ENCODE measurements around the gene UBE2I. TPM values are rescaled to one million over a fixed set of nuclear protein-coding genes. Genes with fewer than 3 reads are reported as not detected.

UBE2I gene
- total RNA-seq, 1 experiment from 2014 or later: 229 TPM

DNA sequence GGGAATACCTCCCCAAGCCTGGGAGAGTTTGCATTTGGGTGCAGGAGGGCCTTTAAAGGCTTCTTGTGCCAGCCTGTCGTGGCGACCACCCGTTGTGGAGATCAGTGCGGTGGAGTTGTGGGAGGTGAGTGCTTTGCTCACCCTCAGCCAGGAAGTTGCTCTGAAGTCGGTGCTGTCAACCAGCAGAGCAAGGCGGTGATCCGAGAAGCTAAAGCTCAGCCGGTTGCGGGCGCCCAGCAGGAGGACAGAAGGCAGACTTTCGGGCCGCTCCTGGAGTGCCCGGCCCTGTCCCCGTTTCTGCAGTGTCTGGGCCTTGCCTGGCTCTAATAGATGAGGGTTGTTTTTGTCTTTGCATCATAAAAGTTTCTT lies 1.4 kb downstream of the UBE2I start:
- no peaks in the 10 kb centered on the region for H3K9me3 Mint-ChIP-seq
- ATAC-seq (no peak), DNase-seq (ENCODE audit: low spot score) (no peak)
- H3K36me3 Mint-ChIP-seq: peaks cover 16% of the 10 kb centered on the region
- H3K4me3 Mint-ChIP-seq: peak overlapping the region; percentile 90
- CTCF ChIA-PET: interaction anchor here (0.5 kb wide), 1 partner anchor 102 kb away, joined by 4 read pairs; no protein-coding TSS in a partner anchor
- POLR2A ChIA-PET: no interaction called here
- no peaks in the 10 kb centered on the region for H3K27me3 Mint-ChIP-seq (ENCODE audit: low read depth)
- no peak for TF ChIP-seq SOX15 (CRISPR knock-in tag; IDR thresholded peaks at IDR 0.05)
- TF ChIP-seq ZNF232 (CRISPR knock-in tag; IDR thresholded peaks at IDR 0.05): no peak
- TF ChIP-seq TCF7 (CRISPR knock-in tag; IDR thresholded peaks at IDR 0.05; ENCODE audit: low read depth): no peak
- TF ChIP-seq RELA (CRISPR knock-in tag; IDR thresholded peaks at IDR 0.05; ENCODE audit: borderline replicate concordance): no peak
- TF ChIP-seq CREB1 (CRISPR knock-in tag; IDR thresholded peaks at IDR 0.05): no peak
- TF ChIP-seq, protein P1, sequence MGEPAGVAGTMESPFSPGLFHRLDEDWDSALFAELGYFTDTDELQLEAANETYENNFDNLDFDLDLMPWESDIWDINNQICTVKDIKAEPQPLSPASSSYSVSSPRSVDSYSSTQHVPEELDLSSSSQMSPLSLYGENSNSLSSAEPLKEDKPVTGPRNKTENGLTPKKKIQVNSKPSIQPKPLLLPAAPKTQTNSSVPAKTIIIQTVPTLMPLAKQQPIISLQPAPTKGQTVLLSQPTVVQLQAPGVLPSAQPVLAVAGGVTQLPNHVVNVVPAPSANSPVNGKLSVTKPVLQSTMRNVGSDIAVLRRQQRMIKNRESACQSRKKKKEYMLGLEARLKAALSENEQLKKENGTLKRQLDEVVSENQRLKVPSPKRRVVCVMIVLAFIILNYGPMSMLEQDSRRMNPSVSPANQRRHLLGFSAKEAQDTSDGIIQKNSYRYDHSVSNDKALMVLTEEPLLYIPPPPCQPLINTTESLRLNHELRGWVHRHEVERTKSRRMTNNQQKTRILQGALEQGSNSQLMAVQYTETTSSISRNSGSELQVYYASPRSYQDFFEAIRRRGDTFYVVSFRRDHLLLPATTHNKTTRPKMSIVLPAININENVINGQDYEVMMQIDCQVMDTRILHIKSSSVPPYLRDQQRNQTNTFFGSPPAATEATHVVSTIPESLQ (CRISPR knock-in tag; IDR thresholded peaks at IDR 0.05): no peak
- no peak for TF ChIP-seq MLX (CRISPR knock-in tag; IDR thresholded peaks at IDR 0.05)
- no peak for TF ChIP-seq SP1 (CRISPR knock-in tag; conservative IDR thresholded peaks at IDR 0.05)
- TF ChIP-seq JAZF1 (CRISPR knock-in tag; IDR thresholded peaks at IDR 0.05): no peak
- TF ChIP-seq, protein P2, sequence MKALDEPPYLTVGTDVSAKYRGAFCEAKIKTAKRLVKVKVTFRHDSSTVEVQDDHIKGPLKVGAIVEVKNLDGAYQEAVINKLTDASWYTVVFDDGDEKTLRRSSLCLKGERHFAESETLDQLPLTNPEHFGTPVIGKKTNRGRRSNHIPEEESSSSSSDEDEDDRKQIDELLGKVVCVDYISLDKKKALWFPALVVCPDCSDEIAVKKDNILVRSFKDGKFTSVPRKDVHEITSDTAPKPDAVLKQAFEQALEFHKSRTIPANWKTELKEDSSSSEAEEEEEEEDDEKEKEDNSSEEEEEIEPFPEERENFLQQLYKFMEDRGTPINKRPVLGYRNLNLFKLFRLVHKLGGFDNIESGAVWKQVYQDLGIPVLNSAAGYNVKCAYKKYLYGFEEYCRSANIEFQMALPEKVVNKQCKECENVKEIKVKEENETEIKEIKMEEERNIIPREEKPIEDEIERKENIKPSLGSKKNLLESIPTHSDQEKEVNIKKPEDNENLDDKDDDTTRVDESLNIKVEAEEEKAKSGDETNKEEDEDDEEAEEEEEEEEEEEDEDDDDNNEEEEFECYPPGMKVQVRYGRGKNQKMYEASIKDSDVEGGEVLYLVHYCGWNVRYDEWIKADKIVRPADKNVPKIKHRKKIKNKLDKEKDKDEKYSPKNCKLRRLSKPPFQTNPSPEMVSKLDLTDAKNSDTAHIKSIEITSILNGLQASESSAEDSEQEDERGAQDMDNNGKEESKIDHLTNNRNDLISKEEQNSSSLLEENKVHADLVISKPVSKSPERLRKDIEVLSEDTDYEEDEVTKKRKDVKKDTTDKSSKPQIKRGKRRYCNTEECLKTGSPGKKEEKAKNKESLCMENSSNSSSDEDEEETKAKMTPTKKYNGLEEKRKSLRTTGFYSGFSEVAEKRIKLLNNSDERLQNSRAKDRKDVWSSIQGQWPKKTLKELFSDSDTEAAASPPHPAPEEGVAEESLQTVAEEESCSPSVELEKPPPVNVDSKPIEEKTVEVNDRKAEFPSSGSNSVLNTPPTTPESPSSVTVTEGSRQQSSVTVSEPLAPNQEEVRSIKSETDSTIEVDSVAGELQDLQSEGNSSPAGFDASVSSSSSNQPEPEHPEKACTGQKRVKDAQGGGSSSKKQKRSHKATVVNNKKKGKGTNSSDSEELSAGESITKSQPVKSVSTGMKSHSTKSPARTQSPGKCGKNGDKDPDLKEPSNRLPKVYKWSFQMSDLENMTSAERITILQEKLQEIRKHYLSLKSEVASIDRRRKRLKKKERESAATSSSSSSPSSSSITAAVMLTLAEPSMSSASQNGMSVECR (CRISPR knock-in tag; IDR thresholded peaks at IDR 0.05; ENCODE audit: borderline replicate concordance): no peak
- TF ChIP-seq, protein P3, sequence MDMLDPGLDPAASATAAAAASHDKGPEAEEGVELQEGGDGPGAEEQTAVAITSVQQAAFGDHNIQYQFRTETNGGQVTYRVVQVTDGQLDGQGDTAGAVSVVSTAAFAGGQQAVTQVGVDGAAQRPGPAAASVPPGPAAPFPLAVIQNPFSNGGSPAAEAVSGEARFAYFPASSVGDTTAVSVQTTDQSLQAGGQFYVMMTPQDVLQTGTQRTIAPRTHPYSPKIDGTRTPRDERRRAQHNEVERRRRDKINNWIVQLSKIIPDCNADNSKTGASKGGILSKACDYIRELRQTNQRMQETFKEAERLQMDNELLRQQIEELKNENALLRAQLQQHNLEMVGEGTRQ (CRISPR knock-in tag; IDR thresholded peaks at IDR 0.05): no peak
- no peak for TF ChIP-seq NR2C2 (CRISPR knock-in tag; IDR thresholded peaks at IDR 0.05)
- TF ChIP-seq HMGA2 (CRISPR knock-in tag; IDR thresholded peaks at IDR 0.05): no peak
- no peak for TF ChIP-seq HMGXB4 (CRISPR knock-in tag; IDR thresholded peaks at IDR 0.05)
- TF ChIP-seq SMAD4 (CRISPR knock-in tag; IDR thresholded peaks at IDR 0.05): no peak
- TF ChIP-seq, protein P4, sequence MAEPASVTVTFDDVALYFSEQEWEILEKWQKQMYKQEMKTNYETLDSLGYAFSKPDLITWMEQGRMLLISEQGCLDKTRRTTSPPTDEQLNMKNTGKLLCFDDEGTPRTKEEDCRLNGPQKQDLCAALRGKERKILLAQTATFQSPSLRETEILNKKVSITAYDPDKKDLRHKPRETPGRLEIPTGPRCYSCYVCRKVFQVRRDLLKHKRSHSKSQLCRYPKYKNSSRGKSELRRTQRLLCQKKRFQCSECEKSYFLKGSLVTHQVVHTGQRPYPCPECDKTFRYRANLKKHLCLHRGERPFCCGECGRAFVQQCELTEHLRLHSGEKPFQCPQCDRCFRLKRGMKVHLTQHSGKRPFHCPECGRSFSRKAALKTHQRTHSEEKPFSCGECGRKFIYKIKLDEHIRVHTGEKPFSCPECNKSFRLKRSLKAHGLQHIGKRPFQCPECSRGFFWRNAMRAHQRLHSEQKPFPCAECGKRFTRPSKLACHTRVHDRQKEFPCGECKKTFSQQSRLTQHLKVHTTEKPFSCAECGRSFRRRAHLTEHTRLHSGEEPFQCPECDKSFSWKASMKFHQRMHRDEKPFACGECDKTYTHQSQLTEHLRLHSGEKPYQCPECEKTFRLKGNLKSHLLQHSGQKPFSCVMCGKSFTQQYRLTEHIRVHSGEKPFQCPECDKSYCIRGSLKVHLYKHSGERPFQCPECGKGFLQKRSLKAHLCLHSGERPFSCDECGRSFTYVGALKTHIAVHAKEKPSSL (CRISPR knock-in tag; conservative IDR thresholded peaks at IDR 0.05): no peak
- no peak for TF ChIP-seq EMX1 (CRISPR knock-in tag; IDR thresholded peaks at IDR 0.05)
- TF ChIP-seq, protein P5, sequence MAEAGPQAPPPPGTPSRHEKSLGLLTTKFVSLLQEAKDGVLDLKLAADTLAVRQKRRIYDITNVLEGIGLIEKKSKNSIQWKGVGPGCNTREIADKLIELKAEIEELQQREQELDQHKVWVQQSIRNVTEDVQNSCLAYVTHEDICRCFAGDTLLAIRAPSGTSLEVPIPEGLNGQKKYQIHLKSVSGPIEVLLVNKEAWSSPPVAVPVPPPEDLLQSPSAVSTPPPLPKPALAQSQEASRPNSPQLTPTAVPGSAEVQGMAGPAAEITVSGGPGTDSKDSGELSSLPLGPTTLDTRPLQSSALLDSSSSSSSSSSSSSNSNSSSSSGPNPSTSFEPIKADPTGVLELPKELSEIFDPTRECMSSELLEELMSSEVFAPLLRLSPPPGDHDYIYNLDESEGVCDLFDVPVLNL (CRISPR knock-in tag; IDR thresholded peaks at IDR 0.05; ENCODE audit: borderline replicate concordance, low read depth): no peak
- TF ChIP-seq, protein P6, sequence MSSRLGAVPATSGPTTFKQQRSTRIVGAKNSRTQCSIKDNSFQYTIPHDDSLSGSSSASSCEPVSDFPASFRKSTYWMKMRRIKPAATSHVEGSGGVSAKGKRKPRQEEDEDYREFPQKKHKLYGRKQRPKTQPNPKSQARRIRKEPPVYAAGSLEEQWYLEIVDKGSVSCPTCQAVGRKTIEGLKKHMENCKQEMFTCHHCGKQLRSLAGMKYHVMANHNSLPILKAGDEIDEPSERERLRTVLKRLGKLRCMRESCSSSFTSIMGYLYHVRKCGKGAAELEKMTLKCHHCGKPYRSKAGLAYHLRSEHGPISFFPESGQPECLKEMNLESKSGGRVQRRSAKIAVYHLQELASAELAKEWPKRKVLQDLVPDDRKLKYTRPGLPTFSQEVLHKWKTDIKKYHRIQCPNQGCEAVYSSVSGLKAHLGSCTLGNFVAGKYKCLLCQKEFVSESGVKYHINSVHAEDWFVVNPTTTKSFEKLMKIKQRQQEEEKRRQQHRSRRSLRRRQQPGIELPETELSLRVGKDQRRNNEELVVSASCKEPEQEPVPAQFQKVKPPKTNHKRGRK (CRISPR knock-in tag; IDR thresholded peaks at IDR 0.05; ENCODE audit: borderline replicate concordance): no peak
- no peak for TF ChIP-seq NR1H2 (CRISPR knock-in tag; IDR thresholded peaks at IDR 0.05)
- H3K27ac Mint-ChIP-seq: peak overlapping the region; percentile 89
- H3K4me1 Mint-ChIP-seq: peaks cover 8% of the 10 kb centered on the region

Data from WTC11 (cell line).